Endothelial cell of umbilical vein (primary cell): Measurements from ENCODE around the gene NCK2. TPM values are rescaled to one million over a fixed set of nuclear protein-coding genes. Genes with fewer than 3 reads are reported as not detected.

Experiments
- BruUV-seq: library from RNA; stranded (reverse); fragments of 400-500 nt; replicated peaks from 2 replicates; lab custom pipeline; 2021; lab: Mats Ljungman, UMichigan
- CTCF ChIA-PET: fragments of 300-600, 350-600 bp; sonication (Branson Sonifier 250); formaldehyde crosslinking; loops from one replicate; lab custom pipeline; 2021; ENCODE audit warnings: antibody characterized with exemption, inconsistent platforms; lab: Charles Lee
- POLR2A ChIA-PET: fragments of 300-600, 350-600 bp; sonication (Branson Sonifier 250); formaldehyde crosslinking; loops from one replicate; lab custom pipeline; 2021; ENCODE audit warnings: antibody characterized with exemption, inconsistent platforms; lab: Charles Lee
- DNase-seq: peaks from one replicate; pipeline ENCODE4 v3.0.0-alpha.2; 2011; ENCODE audit warnings: low read depth, low spot score
- FAIRE-seq: peaks from 2 replicates; lab custom pipeline; 2011; peaks lifted over from hg19 to GRCh38; lab: Jason Lieb, UNC
- H2AFZ ChIP-seq: 2 replicates; pipeline ENCODE4 v1.6.0; 2012; ENCODE audit warnings: low read depth, low read length, control low read depth, inconsistent platforms
- H3K27ac ChIP-seq: 2 replicates; pipeline ENCODE4 v1.5.1; 2011; ENCODE audit warnings: low read depth, mild to moderate bottlenecking, control low read depth, low read length, moderate library complexity; ENCODE audit not compliant: insufficient read depth
- H3K27me3 ChIP-seq, 2 experiments: 2 replicates each; pipeline versions ENCODE4 v1.6.0 to v1.6.1; 2011; ENCODE audit warnings: low read length in 2 of 2, mixed read lengths in 1 of 2; ENCODE audit not compliant: control insufficient read depth in 2 of 2, insufficient read depth in 2 of 2
- H3K36me3 ChIP-seq, 2 experiments: 2 replicates in 1 of 2; 3 replicates in 1 of 2; pipeline ENCODE4 v1.5.1; 2011; ENCODE audit warnings: low read length in 2 of 2, mild to moderate bottlenecking in 1 of 2, moderate library complexity in 1 of 2; ENCODE audit not compliant: control insufficient read depth in 2 of 2, insufficient read depth in 2 of 2; ENCODE audit errors: extremely low read depth in 1 of 2
- H3K4me1 ChIP-seq: 3 replicates; pipeline ENCODE4 v1.5.1; 2011; ENCODE audit warnings: mild to moderate bottlenecking, low read length; ENCODE audit not compliant: control insufficient read depth, insufficient read depth; ENCODE audit errors: extremely low read depth
- H3K4me2 ChIP-seq: 2 replicates; pipeline ENCODE4 v1.6.1; 2011; ENCODE audit warnings: low read length, control low read depth, mixed read lengths; ENCODE audit not compliant: insufficient read depth
- H3K4me3 ChIP-seq, 3 experiments: fragments of 200-600 bp in 1 of 3; sonication (generic), shearing (Covaris generic) in 1 of 3; replicated peaks in 1 of 3; 2 replicates each; pipeline ENCODE4 v1.5.1; 2011 to 2016; ENCODE audit warnings: control low read depth in 3 of 3, low read length in 3 of 3, mild to moderate bottlenecking in 2 of 3, inconsistent platforms in 1 of 3, low read depth in 1 of 3, moderate library complexity in 1 of 3; ENCODE audit not compliant: insufficient read depth in 1 of 3
- H3K79me2 ChIP-seq: 2 replicates; pipeline ENCODE4 v1.6.0; 2012; ENCODE audit warnings: low read length, inconsistent platforms; ENCODE audit not compliant: control insufficient read depth, insufficient read depth
- H3K9ac ChIP-seq: replicated peaks from 2 replicates; pipeline ENCODE3; 2011; ENCODE audit warnings: low read length, control low read depth; ENCODE audit not compliant: insufficient read depth; ENCODE audit errors: extremely low read depth
- H3K9me1 ChIP-seq: replicated peaks from 3 replicates; pipeline ENCODE4 v1.6.0; 2011; ENCODE audit warnings: mild to moderate bottlenecking, low read length; ENCODE audit not compliant: control insufficient read depth, insufficient read depth; ENCODE audit errors: extremely low read depth
- H3K9me3 ChIP-seq: replicated peaks from 2 replicates; pipeline ENCODE4 v1.5.1; 2012; ENCODE audit warnings: low read length, inconsistent platforms; ENCODE audit not compliant: control insufficient read depth, insufficient read depth
- H4K20me1 ChIP-seq: replicated peaks from 2 replicates; pipeline ENCODE3; 2011; ENCODE audit warnings: mild to moderate bottlenecking, low read length; ENCODE audit not compliant: control insufficient read depth, insufficient read depth; ENCODE audit errors: extremely low read depth
- EZH2 ChIP-seq: IDR thresholded peaks from 2 replicates; pipeline ENCODE4 v1.6.1; 2012; ENCODE audit warnings: borderline replicate concordance, low read depth, mild to moderate bottlenecking, moderate library complexity, low read length, inconsistent platforms; ENCODE audit not compliant: severe bottlenecking
- FOS ChIP-seq: IDR thresholded peaks from 2 replicates; pipeline ENCODE4 v1.6.1; 2011; ENCODE audit warnings: mild to moderate bottlenecking, low read length, moderate library complexity, borderline replicate concordance; ENCODE audit not compliant: insufficient read depth
- GATA2 ChIP-seq: IDR thresholded peaks from 2 replicates; pipeline ENCODE4 v1.7.0; 2011; ENCODE audit warnings: low read depth, mild to moderate bottlenecking, moderate library complexity, mixed read lengths, low read length; ENCODE audit not compliant: insufficient read length, insufficient read depth
- JUN ChIP-seq: IDR thresholded peaks from 2 replicates; pipeline ENCODE4 v1.6.1; 2011; ENCODE audit warnings: borderline replicate concordance, low read depth; ENCODE audit not compliant: insufficient read length, insufficient read depth
- MYC ChIP-seq: IDR thresholded peaks from one replicate; pipeline ENCODE4 v1.6.1; 2011; ENCODE audit warnings: mild to moderate bottlenecking, low read depth, low read length
- POLR2A ChIP-seq: IDR thresholded peaks from 2 replicates; pipeline ENCODE4 v1.6.1; 2012; ENCODE audit warnings: low read depth, mild to moderate bottlenecking, control low read depth, low read length
- POLR2AphosphoS5 ChIP-seq: IDR thresholded peaks from 2 replicates; pipeline ENCODE4 v1.6.1; 2012; ENCODE audit warnings: low read depth, mild to moderate bottlenecking, control low read depth, low read length, moderate library complexity; ENCODE audit not compliant: insufficient read depth
- dilution Hi-C: fragments of 300-500 bp; cut with MboI; formaldehyde crosslinking; loops from one replicate; pipeline ENCODE4 v1.15.0; 2019; ENCODE audit warnings: low sequenced_read_pairs; ENCODE audit not compliant: extremely low pct_ligation_motif_present
- intact Hi-C: fragments of 100-400 bp; cut with micrococcal nuclease; formaldehyde crosslinking; loops from one replicate; pipeline ENCODE4 v1.10.0; 2022
- polyA plus RNA-seq, 4 experiments: library from polyadenylated mRNA; depleted of rRNA in 3 of 4; stranded (reverse) in 3 of 4; unstranded in 1 of 4; fragments of >200 nt; gene quantifications; 2 replicates each; pipeline versions ENCODE4 v1.2.1 to v1.2.3, GENCODE V29; 2011 to 2012; ENCODE audit warnings: missing spikeins in 1 of 4
- total RNA-seq: library from RNA; stranded (reverse); gene quantifications from 2 replicates; pipeline ENCODE4 v1.2.3, GENCODE V29; 2021
- TF ChIP-seq, protein P1 (sequence below), 2 donors: IDR thresholded peaks; 1 replicate in 1 of 2; 2 replicates in 1 of 2; pipeline ENCODE4 v1.5.1; 2011; ENCODE audit warnings: low read length in 2 of 2, mild to moderate bottlenecking in 2 of 2, moderate library complexity in 2 of 2, control low read depth in 1 of 2, inconsistent platforms in 1 of 2, low read depth in 1 of 2; ENCODE audit not compliant: insufficient read depth in 1 of 2; ENCODE audit errors: extremely low read depth in 1 of 2
- TF ChIP-seq, protein P2 (sequence below): IDR thresholded peaks from 2 replicates; pipeline ENCODE4 v1.6.1; 2011; ENCODE audit not compliant: insufficient read depth, insufficient read length

NCK2 gene
- total and polyA plus RNA-seq, 2 donors (not counting 3 experiments of a cell fraction or from before 2014, with no cell fraction given): 23.8 to 39.1 TPM

DNA sequence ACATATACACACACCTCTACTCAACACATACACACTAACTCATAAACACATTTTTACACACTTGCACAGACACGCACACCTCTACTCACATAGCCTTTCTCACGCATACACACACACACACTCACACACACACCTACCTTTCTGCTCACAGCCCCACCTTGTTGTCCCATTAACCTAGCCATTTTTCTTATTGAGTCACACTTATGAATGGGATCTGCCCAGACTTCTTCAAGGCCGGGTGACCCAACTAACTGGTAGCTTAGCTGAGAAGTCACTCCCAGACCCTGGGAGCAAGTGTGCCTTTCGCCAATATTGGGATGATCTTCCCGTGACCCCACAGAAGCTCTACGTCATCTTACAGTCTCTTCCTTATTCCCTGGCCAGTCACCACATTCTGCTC, 192.2 kb downstream of the NCK2 start:
- Histone ChIP-seq H3K9me1 (no peaks in the 10 kb centered on the region), H4K20me1 (no peaks in the 10 kb centered on the region), H3K4me2 (no peak overlapping the region), H3K4me1 (no peaks in the 10 kb centered on the region), H3K9ac (no peak overlapping the region), H3K79me2 (no peaks in the 10 kb centered on the region), H3K9me3 (no peaks in the 10 kb centered on the region), H3K36me3 (no peaks in the 10 kb centered on the region), H2AFZ (no peak overlapping the region), H3K4me3 (no peak overlapping the region), H3K27me3 (no peaks in the 10 kb centered on the region), H3K27ac (no peak overlapping the region)
- no peak for DNase-seq
- dilution Hi-C loops: no loop called here
- no TSS peak for BruUV-seq
- CTCF ChIA-PET: no interaction called here
- POLR2A ChIA-PET: no interaction called here
- intact Hi-C loops: no loop called here
- TF ChIP-seq POLR2A (no peak), FOS (no peak), POLR2AphosphoS5 (no peak), MYC (no peak), JUN (no peak), EZH2 (no peak), GATA2 (no peak)
- TF ChIP-seq, protein P1, sequence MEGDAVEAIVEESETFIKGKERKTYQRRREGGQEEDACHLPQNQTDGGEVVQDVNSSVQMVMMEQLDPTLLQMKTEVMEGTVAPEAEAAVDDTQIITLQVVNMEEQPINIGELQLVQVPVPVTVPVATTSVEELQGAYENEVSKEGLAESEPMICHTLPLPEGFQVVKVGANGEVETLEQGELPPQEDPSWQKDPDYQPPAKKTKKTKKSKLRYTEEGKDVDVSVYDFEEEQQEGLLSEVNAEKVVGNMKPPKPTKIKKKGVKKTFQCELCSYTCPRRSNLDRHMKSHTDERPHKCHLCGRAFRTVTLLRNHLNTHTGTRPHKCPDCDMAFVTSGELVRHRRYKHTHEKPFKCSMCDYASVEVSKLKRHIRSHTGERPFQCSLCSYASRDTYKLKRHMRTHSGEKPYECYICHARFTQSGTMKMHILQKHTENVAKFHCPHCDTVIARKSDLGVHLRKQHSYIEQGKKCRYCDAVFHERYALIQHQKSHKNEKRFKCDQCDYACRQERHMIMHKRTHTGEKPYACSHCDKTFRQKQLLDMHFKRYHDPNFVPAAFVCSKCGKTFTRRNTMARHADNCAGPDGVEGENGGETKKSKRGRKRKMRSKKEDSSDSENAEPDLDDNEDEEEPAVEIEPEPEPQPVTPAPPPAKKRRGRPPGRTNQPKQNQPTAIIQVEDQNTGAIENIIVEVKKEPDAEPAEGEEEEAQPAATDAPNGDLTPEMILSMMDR (IDR thresholded peaks at IDR 0.05; ENCODE audit: extremely low read depth in 1 of 2, insufficient read depth in 1 of 2, low read depth in 1 of 2, low read length in 2 of 2): no peak
- TF ChIP-seq, protein P2, sequence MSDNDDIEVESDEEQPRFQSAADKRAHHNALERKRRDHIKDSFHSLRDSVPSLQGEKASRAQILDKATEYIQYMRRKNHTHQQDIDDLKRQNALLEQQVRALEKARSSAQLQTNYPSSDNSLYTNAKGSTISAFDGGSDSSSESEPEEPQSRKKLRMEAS: no peak
- FAIRE-seq: no peak
